HCEC 1CT (cell line): ENCODE measurements around the gene TBCD.

Experiments
- DNase-seq: peaks from one replicate; pipeline ENCODE4 v3.0.0-alpha.2; 2017

TBCD gene

GRCh38 chr17:82791532-82791931 lies 39.7 kb downstream of the TBCD start:
- DNase-seq, result peak; percentile 78

DNA sequence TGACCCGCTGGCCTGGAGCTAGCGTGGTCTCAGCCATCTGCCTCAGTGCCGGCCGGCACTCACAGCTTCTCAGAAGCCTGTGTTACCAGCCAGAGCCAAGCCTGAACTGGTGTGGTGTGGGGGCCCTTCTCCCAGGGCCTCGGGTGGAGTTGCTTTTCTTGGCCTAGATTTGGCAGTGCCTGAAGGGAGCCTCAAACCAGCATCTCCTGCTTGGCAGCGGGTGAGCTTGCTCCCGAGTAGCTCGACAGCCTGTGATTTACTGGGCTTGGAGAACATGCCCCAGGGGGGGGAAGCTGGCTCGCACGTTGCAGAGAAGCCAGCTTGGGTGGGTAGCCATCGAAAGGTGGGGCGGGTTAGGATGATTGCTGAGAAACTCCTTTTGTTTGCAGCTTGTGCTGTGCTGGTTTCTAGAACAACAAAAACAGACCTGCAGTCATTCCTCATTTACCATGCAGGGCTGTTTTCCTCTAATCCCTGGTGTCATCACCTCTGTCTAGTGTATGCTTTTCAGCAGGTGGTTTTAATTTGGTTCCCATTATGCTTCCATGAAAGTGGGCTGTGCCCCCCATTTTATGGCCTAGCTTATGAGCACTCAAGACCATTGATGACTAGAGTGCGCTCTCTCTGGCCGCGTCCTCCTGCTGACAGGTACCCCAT lies 42.2 kb downstream of the TBCD start:
- no peak for DNase-seq

DNA sequence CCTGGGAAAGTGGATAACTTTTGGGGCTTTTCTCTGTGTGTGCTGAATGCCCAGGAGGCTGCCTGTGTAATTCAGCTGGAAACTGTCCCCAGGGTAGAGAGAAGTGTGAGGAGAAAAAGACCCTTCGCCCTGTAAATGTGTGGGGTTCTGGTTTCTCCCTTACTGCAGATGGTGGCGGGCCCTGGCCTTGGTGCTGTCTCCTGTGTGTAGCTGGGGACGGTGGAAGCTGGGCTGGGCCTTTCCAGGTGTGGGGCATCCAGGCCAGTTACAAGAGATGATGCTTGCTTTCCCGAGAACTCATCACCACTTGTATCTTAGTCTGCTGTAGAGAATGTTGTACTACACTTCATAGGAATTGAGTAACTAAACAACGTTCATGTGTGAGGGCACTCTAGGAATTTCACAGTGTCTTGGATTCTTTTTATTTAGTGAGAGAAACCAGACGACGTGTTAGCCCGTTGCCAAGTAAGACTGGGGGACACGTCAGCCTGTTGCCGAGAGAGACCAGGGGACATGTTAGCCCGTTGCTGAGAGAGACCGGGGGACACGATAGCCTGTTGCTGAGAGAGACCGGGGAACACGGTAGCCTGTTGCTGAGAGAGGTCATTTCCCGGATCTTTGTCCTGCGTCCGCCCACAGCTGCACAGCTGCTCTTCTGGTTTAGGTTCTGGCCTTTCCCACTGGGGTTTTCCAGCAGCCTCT lies 43.1 kb downstream of the TBCD start:
- DNase-seq, result no peak

DNA sequence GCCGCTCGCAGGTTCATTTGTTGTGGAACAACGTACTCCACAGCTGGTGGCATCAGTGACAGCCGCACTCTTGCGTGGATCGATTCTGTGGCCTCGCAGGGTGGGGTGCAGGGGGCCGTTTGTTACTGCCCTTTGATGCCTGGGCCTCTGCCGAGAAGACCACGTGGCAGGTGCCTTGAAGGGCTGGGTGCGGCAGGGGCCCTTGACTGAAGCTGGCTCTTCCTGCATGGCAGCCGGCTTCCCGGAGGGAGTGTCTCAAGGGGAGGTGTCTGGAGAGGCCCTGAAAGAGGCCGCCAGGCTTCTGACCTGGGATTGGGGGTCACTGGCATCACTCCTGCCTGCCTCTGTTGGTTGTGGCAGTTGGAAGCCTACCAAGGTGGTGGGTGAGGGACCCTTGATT lies 43.8 kb downstream of the TBCD start:
- DNase-seq, result no peak

DNA sequence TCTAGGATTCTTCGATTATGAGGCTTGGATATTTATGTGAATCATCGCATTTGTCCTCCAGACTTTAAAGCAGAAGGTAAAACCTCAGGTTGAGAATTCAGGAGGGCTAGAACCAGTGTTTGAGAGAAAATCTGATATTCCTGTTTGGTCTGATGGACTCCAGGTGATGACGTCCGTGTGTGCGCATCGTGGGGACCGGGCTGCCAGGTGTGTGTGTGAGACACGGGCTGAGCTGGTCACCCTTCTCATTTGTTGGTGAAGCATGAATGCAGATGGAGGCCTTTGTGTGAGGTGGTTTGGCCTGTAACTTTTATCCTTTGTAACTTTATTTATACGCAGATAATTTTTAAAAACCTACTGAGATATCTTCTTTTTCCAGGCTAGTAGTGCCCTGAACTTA lies 45.2 kb downstream of the TBCD start:
- no peak for DNase-seq

- DNase-seq, result no peak
These were observed 46.9 kb downstream of the TBCD start for GRCh38 chr17:82798752-82799151.

- DNase-seq, result no peak
These were observed 47.7 kb downstream of the TBCD start for GRCh38 chr17:82799591-82799990.

DNA sequence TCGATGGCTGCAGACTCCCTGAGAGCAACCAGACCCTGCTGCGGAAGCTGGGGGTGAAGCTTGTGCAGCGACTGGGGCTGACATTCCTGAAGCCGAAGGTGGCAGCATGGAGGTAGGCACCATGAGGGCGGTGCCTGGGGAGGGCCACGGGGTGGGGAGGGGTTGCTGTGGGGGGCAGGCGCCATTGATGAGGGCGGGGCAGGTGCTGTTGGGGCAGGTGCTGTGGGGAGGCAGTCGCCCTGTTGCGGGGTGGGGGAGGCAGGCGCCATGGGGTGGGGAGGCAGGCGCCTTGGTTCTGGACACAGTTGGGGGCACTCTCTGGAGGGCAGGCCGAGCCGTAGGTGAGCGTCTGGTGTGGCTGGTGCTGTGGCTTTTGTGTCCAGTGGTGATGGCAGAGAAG lies 49.0 kb downstream of the TBCD start:
- DNase-seq, result no peak

DNA sequence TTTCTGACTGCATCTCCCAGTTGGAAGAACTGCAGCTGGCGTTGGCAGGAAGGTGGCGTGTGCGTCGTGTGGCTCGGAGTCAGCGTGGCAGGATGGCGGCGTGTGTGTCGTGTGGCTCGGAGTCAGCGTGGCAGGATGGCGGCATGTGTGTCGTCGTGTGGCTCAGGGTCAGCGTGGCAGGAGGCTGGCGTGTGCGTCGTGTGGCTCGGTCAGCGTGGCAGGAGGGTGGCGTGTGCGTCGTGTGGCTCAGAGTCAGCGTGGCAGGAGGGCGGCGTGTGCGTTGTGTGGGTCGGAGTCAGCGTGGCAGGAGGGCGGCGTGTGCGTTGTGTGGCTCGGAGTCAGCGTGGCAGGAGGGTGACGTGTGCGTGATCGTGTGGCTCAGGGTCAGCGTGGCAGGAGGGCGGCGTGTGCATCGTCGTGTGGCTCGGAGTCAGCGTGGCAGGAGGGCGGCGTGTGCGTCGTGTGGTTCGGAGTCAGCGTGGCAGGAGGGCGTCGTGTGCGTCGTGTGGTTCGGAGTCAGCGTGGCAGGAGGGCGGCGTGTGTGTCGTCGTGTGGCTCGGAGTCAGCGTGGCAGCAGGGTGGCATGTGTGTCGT lies 49.6 kb downstream of the TBCD start:
- no peak for DNase-seq

- DNase-seq, result no peak
These were observed 50.4 kb downstream of the TBCD start for GRCh38 chr17:82802075-82802780.

- DNase-seq, result no peak
These were observed 51.3 kb downstream of the TBCD start for GRCh38 chr17:82803185-82803584.

- no peak for DNase-seq
These were observed 51.7 kb downstream of the TBCD start for GRCh38 chr17:82803606-82804005.

- no peak for DNase-seq
These were observed 52.8 kb downstream of the TBCD start for GRCh38 chr17:82804442-82805191.

DNA sequence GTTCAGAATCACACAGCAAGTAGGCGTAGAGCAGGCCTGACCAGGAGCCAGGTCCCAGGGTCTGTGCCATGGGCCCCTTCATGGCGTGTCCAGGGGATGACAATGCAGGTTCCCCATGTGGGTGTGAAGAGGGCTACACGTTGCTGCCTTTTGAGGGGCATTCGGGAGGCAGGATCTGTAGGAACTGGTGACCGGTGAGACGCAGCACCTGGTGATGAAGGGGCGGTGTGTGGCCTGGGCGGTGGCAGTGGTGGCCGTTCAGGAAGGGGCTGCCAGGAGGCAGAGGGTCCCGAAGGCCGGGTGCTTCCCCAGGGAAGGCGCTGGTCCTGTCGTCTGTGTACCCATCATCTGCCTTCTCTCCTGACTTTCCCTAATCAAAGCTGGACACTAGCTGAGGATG lies 53.4 kb downstream of the TBCD start:
- no peak for DNase-seq

DNA sequence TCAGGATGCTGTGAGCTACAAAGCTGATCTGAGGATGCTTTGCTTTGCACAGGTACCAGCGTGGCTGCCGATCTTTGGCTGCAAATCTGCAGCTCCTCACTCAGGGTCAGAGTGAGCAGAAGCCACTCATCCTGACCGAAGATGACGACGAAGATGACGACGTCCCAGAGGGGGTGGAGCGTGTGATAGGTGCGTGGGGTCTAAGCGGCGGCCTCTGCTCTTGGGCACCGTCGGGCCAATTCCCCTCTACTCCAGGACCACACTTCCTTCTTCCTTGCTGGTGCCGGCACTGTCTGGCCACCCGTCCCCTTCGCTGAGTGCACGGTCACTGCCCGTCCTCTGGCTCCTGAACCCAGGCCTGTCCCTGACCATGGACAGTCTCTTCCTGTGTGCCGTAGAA lies 54.0 kb downstream of the TBCD start:
- DNase-seq, result no peak

GRCh38 chr17:82806645-82807044 lies 54.8 kb downstream of the TBCD start:
- no peak for DNase-seq

- DNase-seq, result no peak
These were observed 55.2 kb downstream of the TBCD start for GRCh38 chr17:82807101-82807500.

GRCh38 chr17:82807562-82807961 lies 55.7 kb downstream of the TBCD start:
- no peak for DNase-seq

DNA sequence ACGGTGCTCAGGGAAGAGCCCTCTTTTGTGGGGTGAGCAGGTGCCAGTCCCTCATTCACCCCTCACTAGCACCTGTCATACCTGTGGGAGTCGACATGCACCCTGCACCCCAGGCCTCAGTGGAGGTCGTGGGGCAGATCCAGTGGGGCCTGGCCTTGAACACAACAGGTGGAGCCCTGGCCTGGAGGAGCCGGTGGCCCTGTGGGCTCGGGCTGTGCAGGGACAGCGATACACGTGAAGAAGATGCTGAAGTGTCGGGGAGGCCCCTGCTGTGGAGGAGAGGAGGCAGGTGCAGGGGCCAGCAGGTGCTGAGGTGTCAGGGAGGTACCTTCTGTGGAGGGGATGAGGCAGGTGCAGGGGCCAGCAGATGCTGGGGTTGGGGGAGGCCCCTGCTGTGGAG lies 56.1 kb downstream of the TBCD start:
- DNase-seq, result no peak

- no peak for DNase-seq
These were observed 57.3 kb downstream of the TBCD start for GRCh38 chr17:82808921-82809905.

DNA sequence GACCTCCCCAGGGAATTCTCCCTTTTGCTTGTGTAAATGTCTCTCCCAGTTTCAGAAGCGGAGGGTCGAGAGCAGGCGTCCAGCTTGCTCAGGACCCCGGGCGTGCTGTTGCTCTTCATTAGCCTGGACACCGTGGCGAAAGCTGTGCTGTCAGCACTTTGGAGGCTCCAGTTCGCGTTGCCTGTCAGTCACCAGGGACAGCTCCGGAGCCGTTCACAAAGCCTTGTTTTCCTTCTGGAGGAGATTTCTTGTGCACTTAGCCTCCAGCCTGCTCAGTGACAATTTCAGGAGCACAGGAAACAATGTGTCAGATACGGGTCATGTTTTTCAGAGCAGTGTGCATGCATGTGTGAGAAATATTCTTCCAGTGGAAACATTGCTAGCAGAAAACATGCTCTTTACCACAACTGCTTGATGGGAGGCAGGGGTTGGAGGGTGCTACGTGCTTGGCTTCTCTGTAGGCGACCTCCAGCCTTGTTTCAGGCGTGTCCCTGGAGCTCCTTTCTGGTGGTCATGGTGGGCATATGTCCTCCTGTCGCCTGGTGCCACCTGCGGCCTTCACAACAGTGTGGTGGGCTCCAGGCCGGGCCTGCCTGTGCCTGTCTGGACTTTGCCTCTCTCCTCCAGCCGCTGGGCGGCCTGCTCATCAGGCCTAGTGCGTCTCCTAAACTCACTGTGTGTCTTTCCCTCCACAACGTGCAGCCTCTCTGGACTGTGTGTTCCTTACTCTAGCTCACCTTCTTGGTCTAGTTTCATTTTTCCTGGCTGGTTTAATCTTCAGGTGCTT lies 59.0 kb downstream of the TBCD start:
- no peak for DNase-seq
